ENCODE measurements around the gene NFIB. TPM values are rescaled to one million over a fixed set of nuclear protein-coding genes. Genes with fewer than 3 reads are reported as not detected.

The NFIB gene
- total RNA-seq, 4 donors from 2014 or later, result 40.2 to 150 (median 83.7) TPM

- TF ChIP-seq EP300 (IDR thresholded peaks at IDR 0.05; ENCODE audit: low read depth) (no peak), POLR2AphosphoS5 (IDR thresholded peaks at IDR 0.05) (no peak), POLR2A (IDR thresholded peaks at IDR 0.05) (no peak)
- TF ChIP-seq, protein P1, sequence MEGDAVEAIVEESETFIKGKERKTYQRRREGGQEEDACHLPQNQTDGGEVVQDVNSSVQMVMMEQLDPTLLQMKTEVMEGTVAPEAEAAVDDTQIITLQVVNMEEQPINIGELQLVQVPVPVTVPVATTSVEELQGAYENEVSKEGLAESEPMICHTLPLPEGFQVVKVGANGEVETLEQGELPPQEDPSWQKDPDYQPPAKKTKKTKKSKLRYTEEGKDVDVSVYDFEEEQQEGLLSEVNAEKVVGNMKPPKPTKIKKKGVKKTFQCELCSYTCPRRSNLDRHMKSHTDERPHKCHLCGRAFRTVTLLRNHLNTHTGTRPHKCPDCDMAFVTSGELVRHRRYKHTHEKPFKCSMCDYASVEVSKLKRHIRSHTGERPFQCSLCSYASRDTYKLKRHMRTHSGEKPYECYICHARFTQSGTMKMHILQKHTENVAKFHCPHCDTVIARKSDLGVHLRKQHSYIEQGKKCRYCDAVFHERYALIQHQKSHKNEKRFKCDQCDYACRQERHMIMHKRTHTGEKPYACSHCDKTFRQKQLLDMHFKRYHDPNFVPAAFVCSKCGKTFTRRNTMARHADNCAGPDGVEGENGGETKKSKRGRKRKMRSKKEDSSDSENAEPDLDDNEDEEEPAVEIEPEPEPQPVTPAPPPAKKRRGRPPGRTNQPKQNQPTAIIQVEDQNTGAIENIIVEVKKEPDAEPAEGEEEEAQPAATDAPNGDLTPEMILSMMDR (IDR thresholded peaks at IDR 0.05), result no peak
- H3K36me3 ChIP-seq, result no peaks in the 10 kb centered on the region
- in situ Hi-C loops (cut with MboI; ENCODE audit: low pct_ligation_motif_present in 1 of 4, low pct_unique_long_range_greater_than_20kb in 1 of 4, low sequenced_read_pairs in 3 of 4), result no loop called here
- H3K9me3 ChIP-seq, result no peaks in the 10 kb centered on the region
- H3K27me3 ChIP-seq, result no peaks in the 10 kb centered on the region
- intact Hi-C loops (cut with DNase I; ENCODE audit: low total_unique reads), result no loop called here
- H3K27ac ChIP-seq, result peak overlapping the region in 1 of 4 donors; percentile 11
- 30 to 31% methylated on average over 3 of the region's 3 CpGs for WGBS, 2 donors (ENCODE audit: low coverage in 1 of 2)
- no peak for DNase-seq
- peaks cover 0 to 12% (median 3%) of the 10 kb centered on the region in 4 donors for H3K4me1 ChIP-seq
- H3K4me3 ChIP-seq, result no peak overlapping the region
Measured at GRCh38 chr9:14292181-14292739, 21.7 kb downstream of the NFIB start.

DNA sequence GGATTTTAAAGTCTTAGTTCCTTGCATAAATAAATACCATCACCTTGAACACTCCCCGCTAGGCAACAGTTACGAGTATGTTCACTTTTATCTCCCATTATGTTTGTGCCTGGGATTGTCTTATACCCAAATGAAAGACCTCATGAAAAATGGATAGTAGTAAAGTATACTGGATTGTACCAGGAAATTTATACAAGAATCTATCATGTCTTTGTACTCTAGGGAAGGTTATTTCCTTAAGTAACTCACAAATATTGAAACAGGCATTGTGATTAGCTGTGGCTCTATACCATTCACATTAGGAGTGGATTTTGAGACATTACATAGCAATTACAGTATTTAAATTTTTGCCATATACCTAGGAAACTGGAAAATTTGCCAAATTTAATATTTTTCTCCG lies 24.0 kb downstream of the NFIB start:
- H3K27me3 ChIP-seq, result no peaks in the 10 kb centered on the region
- in situ Hi-C loops (cut with MboI; ENCODE audit: low pct_ligation_motif_present in 1 of 4, low pct_unique_long_range_greater_than_20kb in 1 of 4, low sequenced_read_pairs in 3 of 4) (no loop called here), intact Hi-C loops (cut with DNase I; ENCODE audit: low total_unique reads) (no loop called here)
- peaks cover 0 to 12% (median 3%) of the 10 kb centered on the region in 4 donors for H3K4me1 ChIP-seq
- TF ChIP-seq POLR2AphosphoS5 (IDR thresholded peaks at IDR 0.05) (no peak), EP300 (IDR thresholded peaks at IDR 0.05; ENCODE audit: low read depth) (no peak), POLR2A (IDR thresholded peaks at IDR 0.05) (no peak)
- TF ChIP-seq, protein P1 (IDR thresholded peaks at IDR 0.05), result no peak
- H3K36me3 ChIP-seq, result no peaks in the 10 kb centered on the region
- DNase-seq, result no peak
- WGBS, 2 donors (ENCODE audit: low coverage in 1 of 2), result 49 to 68% methylated on average over 3 of the region's 3 CpGs
- no peaks in the 10 kb centered on the region for H3K9me3 ChIP-seq
- no peak overlapping the region for H3K27ac ChIP-seq
- no peak overlapping the region for H3K4me3 ChIP-seq

GRCh38 chr9:14288433-14288832 lies 25.5 kb downstream of the NFIB start:
- TF ChIP-seq POLR2AphosphoS5 (IDR thresholded peaks at IDR 0.05), result no peak
- TF ChIP-seq, protein P1 (IDR thresholded peaks at IDR 0.05), result no peak
- no peak for TF ChIP-seq EP300 (IDR thresholded peaks at IDR 0.05; ENCODE audit: low read depth)
- TF ChIP-seq POLR2A (IDR thresholded peaks at IDR 0.05), result no peak
- Histone ChIP-seq H3K9me3 (no peaks in the 10 kb centered on the region), H3K27me3 (no peaks in the 10 kb centered on the region), H3K36me3 (no peaks in the 10 kb centered on the region), H3K4me3 (no peak overlapping the region), H3K27ac (no peak overlapping the region), H3K4me1 (peaks cover 0 to 12% (median 6%) of the 10 kb centered on the region in 4 donors)
- in situ Hi-C loops (cut with MboI; ENCODE audit: low pct_ligation_motif_present in 1 of 4, low pct_unique_long_range_greater_than_20kb in 1 of 4, low sequenced_read_pairs in 3 of 4) (no loop called here), intact Hi-C loops (cut with DNase I; ENCODE audit: low total_unique reads) (no loop called here)
- DNase-seq, result no peak
- 82 to 88% methylated on average over 4 of the region's 4 CpGs for WGBS, 2 donors (ENCODE audit: low coverage in 1 of 2)

GRCh38 chr9:14286121-14286520 lies 27.8 kb downstream of the NFIB start:
- no peak overlapping the region for H3K4me3 ChIP-seq
- WGBS, 2 donors (ENCODE audit: low coverage in 1 of 2), result 93 to 100% methylated on average over 1 of the region's 1 CpG
- no peak overlapping the region for H3K27ac ChIP-seq
- in situ Hi-C loops (cut with MboI; ENCODE audit: low pct_ligation_motif_present in 1 of 4, low pct_unique_long_range_greater_than_20kb in 1 of 4, low sequenced_read_pairs in 3 of 4), result no loop called here
- TF ChIP-seq POLR2A (IDR thresholded peaks at IDR 0.05) (no peak), POLR2AphosphoS5 (IDR thresholded peaks at IDR 0.05) (no peak), EP300 (IDR thresholded peaks at IDR 0.05; ENCODE audit: low read depth) (no peak)
- TF ChIP-seq, protein P1 (IDR thresholded peaks at IDR 0.05), result no peak
- no peaks in the 10 kb centered on the region for H3K9me3 ChIP-seq
- peaks cover 0 to 27% (median 10%) of the 10 kb centered on the region in 4 donors for H3K4me1 ChIP-seq
- no peaks in the 10 kb centered on the region for H3K36me3 ChIP-seq
- no peak for DNase-seq
- no peaks in the 10 kb centered on the region for H3K27me3 ChIP-seq
- intact Hi-C loops (cut with DNase I; ENCODE audit: low total_unique reads), result no loop called here
